Measurements from ENCODE around the gene ARHGEF38.

ARHGEF38 gene

DNA sequence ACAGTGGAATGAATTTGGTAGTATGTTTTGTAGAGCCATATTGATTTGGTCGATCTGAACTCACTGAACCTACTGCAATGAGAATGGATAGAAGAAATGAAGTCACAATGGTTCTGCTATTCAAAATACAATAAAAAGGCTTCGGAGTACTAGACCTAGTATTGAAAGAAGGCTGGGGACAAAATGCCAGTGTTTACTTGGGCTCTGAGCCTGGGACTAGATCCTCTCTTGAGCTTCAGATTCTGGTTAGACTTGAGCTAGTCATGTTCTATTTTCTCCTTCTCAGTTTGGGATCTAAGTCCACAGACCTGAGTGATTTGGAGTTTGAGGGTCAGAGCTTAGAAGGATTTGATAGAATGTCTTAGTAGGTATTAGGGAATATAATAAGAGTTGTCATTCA is 146.2 kb downstream of the ARHGEF38 start:
- H3K36me3 ChIP-seq (replicated peaks in 1 of 2; ENCODE audit: control insufficient read depth in 2 of 2, insufficient read depth in 2 of 2, low read length in 2 of 2): peaks cover 4 to 58% of the 10 kb centered on the region in 2 donors
- H3K9ac ChIP-seq (ENCODE audit: low read depth, low read length, poor library complexity): no peak overlapping the region
- WGBS, 2 donors (ENCODE audit: extremely low coverage in 2 of 2, insufficient read length in 2 of 2, insufficient replicate concordance in 1 of 2): no CpG with 5 or more reads among the region's 2 CpGs

DNA sequence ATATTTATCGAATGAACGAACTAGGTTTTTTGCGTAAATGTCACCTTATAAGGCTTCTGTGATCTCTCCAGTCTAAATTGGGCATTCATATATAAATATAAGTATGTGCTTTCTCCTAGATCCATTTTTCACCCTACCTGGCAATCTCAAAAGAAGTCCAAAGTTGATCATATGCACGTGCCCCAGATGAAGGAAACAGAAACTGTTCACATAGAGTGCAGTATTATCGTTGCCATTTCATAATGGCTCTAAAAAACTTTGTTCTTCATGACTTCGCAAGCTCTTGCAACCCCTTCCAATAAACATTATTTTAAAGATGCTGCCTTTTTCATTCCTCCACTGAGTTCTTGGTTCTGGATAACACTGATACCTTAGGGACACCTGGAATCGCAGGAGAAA is 155.4 kb downstream of the ARHGEF38 start:
- Histone ChIP-seq H2BK12ac (ENCODE audit: low read length) (no peak overlapping the region), H3K14ac (ENCODE audit: low read length) (no peak overlapping the region), H3K4ac (ENCODE audit: low read length) (no peak overlapping the region), H3K4me3 (ENCODE audit: low read length in 2 of 2) (peak overlapping the region; percentile 85 to 93), H2BK5ac (ENCODE audit: low read length) (no peak overlapping the region), H3K27ac (replicated peaks; ENCODE audit: low read length) (no peak overlapping the region), H2BK15ac (ENCODE audit: low read length) (no peak overlapping the region), H3K27me3 (ENCODE audit: control insufficient read depth in 3 of 3, insufficient read depth in 3 of 3, low read depth in 1 of 3, low read length in 3 of 3) (no peaks in the 10 kb centered on the region), H4K8ac (ENCODE audit: low read depth, low read length) (no peak overlapping the region), H4K91ac (ENCODE audit: low read depth, low read length, poor library complexity) (no peak overlapping the region), H3K4me2 (ENCODE audit: insufficient read depth, low read length, poor library complexity, severe bottlenecking) (peak overlapping the region; percentile 63), H3K18ac (ENCODE audit: low read length) (no peak overlapping the region), H3K4me1 (ENCODE audit: control insufficient read depth in 2 of 2, insufficient read depth in 1 of 2, low read depth in 1 of 2, low read length in 2 of 2) (peaks cover 0 to 3% of the 10 kb centered on the region in 2 donors), H3K79me1 (ENCODE audit: low read depth, low read length) (no peaks in the 10 kb centered on the region), H3K9me3 (replicated peaks in 1 of 2; ENCODE audit: control insufficient read depth in 2 of 2, insufficient read depth in 1 of 2, low read depth in 1 of 2, low read length in 2 of 2) (no peaks in the 10 kb centered on the region), H3K36me3 (replicated peaks in 1 of 2; ENCODE audit: control insufficient read depth in 2 of 2, insufficient read depth in 2 of 2, low read length in 2 of 2) (peaks cover 2 to 4% of the 10 kb centered on the region in 2 donors), H2BK120ac (ENCODE audit: low read depth, low read length) (no peak overlapping the region), H3K23ac (ENCODE audit: low read depth, low read length, poor library complexity) (no peak overlapping the region), H3K9ac (ENCODE audit: low read depth, low read length, poor library complexity) (no peak overlapping the region), H2AFZ (ENCODE audit: low read length) (peak overlapping the region; percentile 96), H2AK5ac (ENCODE audit: low read depth, low read length) (no peak overlapping the region)
- no peak for DNase-seq (ENCODE audit: low spot score)
- no CpG with 5 or more reads among the region's 7 CpGs for WGBS, 2 donors (ENCODE audit: extremely low coverage in 2 of 2, insufficient read length in 2 of 2, insufficient replicate concordance in 1 of 2)

More for the DNA sequence above, 146.2 kb downstream of the ARHGEF38 start:
- H3K27ac ChIP-seq (replicated peaks; ENCODE audit: low read length): no peak overlapping the region
- no peak overlapping the region for H3K4ac ChIP-seq (ENCODE audit: low read length)
- no peak overlapping the region for H4K8ac ChIP-seq (ENCODE audit: low read depth, low read length)
- H2BK15ac ChIP-seq (ENCODE audit: low read length): no peak overlapping the region
- H3K27me3 ChIP-seq (ENCODE audit: control insufficient read depth in 3 of 3, insufficient read depth in 3 of 3, low read depth in 1 of 3, low read length in 3 of 3): no peaks in the 10 kb centered on the region
- H2AK5ac ChIP-seq (ENCODE audit: low read depth, low read length): no peak overlapping the region
- H3K9me3 ChIP-seq (replicated peaks in 1 of 2; ENCODE audit: control insufficient read depth in 2 of 2, insufficient read depth in 1 of 2, low read depth in 1 of 2, low read length in 2 of 2): no peaks in the 10 kb centered on the region
- no peak overlapping the region for H4K91ac ChIP-seq (ENCODE audit: low read depth, low read length, poor library complexity)
- no peak overlapping the region for H3K14ac ChIP-seq (ENCODE audit: low read length)
- no peak overlapping the region for H3K23ac ChIP-seq (ENCODE audit: low read depth, low read length, poor library complexity)
- no peaks in the 10 kb centered on the region for H3K79me1 ChIP-seq (ENCODE audit: low read depth, low read length)
- H3K4me1 ChIP-seq (ENCODE audit: control insufficient read depth in 2 of 2, insufficient read depth in 1 of 2, low read depth in 1 of 2, low read length in 2 of 2): no peaks in the 10 kb centered on the region
- DNase-seq (ENCODE audit: low spot score): no peak
- H3K4me2 ChIP-seq (ENCODE audit: insufficient read depth, low read length, poor library complexity, severe bottlenecking): no peak overlapping the region
- no peak overlapping the region for H3K4me3 ChIP-seq (ENCODE audit: low read length in 2 of 2)
- H2AFZ ChIP-seq (ENCODE audit: low read length): no peak overlapping the region
- no peak overlapping the region for H2BK12ac ChIP-seq (ENCODE audit: low read length)
- no peak overlapping the region for H2BK120ac ChIP-seq (ENCODE audit: low read depth, low read length)
- no peak overlapping the region for H3K18ac ChIP-seq (ENCODE audit: low read length)
- no peak overlapping the region for H2BK5ac ChIP-seq (ENCODE audit: low read length)

DNA sequence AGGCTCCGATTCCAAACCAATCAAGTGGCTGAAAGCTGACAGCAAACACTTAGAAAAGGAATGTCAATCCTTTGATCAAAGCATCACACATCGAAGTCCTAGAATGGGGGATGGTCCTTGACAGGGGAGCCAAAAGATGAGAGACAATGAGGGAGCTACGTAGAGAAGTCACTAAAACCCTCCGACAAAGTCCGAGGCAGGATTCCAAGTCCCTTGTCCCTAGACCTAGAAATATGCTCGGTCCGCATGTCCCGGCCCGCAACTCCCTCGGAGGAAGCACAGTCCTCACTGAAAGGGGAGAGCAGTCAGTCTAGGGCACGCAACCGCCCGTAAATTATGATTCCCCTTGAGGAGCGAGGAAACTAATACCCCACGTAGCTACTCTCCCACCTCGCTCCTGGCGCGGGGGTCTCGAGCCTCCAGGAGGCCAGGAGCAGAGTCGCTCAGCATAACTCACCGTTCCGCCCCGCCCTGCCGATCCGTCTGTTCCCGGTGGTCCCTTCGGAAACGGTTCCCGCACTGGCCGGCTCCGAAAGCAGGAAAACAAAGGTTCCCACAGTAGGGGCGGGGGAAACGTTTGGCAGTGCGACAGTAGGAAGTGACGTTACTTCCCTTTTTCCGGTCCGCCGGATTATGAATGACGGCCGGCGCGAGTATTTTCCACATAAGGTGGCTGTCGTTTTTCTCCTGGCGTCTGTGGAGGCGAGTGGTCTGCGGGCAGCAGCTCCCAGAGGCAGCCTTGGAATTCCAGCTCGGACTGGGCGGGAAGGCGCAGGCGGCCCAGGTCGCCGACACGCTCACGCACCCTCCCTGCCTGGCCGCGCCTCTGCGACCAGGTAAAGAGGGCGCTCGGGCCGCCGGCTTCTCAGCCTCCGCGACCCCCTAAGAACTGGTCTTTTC is 156.0 kb downstream of the ARHGEF38 start, which contains the start of the genes GSTCD and INTS12:
Gene GSTCD, plus strand, starts transcription at position 604 of the 900 bp plus-strand sequence. CDS start 8,830 bp downstream, outside the sequence.
Gene INTS12, minus strand, starts transcription at position 509 of the 900 bp plus-strand sequence. CDS start 8,684 bp downstream, outside the sequence.
- H2BK5ac ChIP-seq (ENCODE audit: low read length): peak within 1 kb of the TSS; percentile 82
- H3K9me3 ChIP-seq (replicated peaks in 1 of 2; ENCODE audit: control insufficient read depth in 2 of 2, insufficient read depth in 1 of 2, low read depth in 1 of 2, low read length in 2 of 2): no peaks in the 10 kb centered on the region
- peak within 1 kb of the TSS; percentile 99 for H3K14ac ChIP-seq (ENCODE audit: low read length)
- peak within 1 kb of the TSS; percentile 58 for H2BK15ac ChIP-seq (ENCODE audit: low read length)
- WGBS, 2 donors (ENCODE audit: extremely low coverage in 2 of 2, insufficient read length in 2 of 2, insufficient replicate concordance in 1 of 2): no CpG with 5 or more reads among the region's 63 CpGs
- peak within 1 kb of the TSS; percentile 97 for H3K9ac ChIP-seq (ENCODE audit: low read depth, low read length, poor library complexity)
- peak within 1 kb of the TSS; percentile 85 to 93 for H3K4me3 ChIP-seq (ENCODE audit: low read length in 2 of 2)
- H3K79me1 ChIP-seq (ENCODE audit: low read depth, low read length): no peaks in the 10 kb centered on the region
- H3K27me3 ChIP-seq (ENCODE audit: control insufficient read depth in 3 of 3, insufficient read depth in 3 of 3, low read depth in 1 of 3, low read length in 3 of 3): no peaks in the 10 kb centered on the region
- H3K23ac ChIP-seq (ENCODE audit: low read depth, low read length, poor library complexity): peak within 1 kb of the TSS; percentile 97
- no peak within 1 kb of the TSS for H4K91ac ChIP-seq (ENCODE audit: low read depth, low read length, poor library complexity)
- H3K4me2 ChIP-seq (ENCODE audit: insufficient read depth, low read length, poor library complexity, severe bottlenecking): peak within 1 kb of the TSS; percentile 81
- H3K4ac ChIP-seq (ENCODE audit: low read length): no peak within 1 kb of the TSS
- peaks cover 0 to 3% of the 10 kb centered on the region in 2 donors for H3K4me1 ChIP-seq (ENCODE audit: control insufficient read depth in 2 of 2, insufficient read depth in 1 of 2, low read depth in 1 of 2, low read length in 2 of 2)
- peak within 1 kb of the TSS; percentile 22 for H2BK12ac ChIP-seq (ENCODE audit: low read length)
- H2AK5ac ChIP-seq (ENCODE audit: low read depth, low read length): peak within 1 kb of the TSS; percentile 7
- H2AFZ ChIP-seq (ENCODE audit: low read length): peak within 1 kb of the TSS; percentile 96
- H3K18ac ChIP-seq (ENCODE audit: low read length): peak within 1 kb of the TSS; percentile 99
- no peak within 1 kb of the TSS for H2BK120ac ChIP-seq (ENCODE audit: low read depth, low read length)
- peak within 1 kb of the TSS; percentile 92 for H3K27ac ChIP-seq (replicated peaks; ENCODE audit: low read length)
- H4K8ac ChIP-seq (ENCODE audit: low read depth, low read length): peak within 1 kb of the TSS; percentile 82
- peaks cover under 1% of the 10 kb centered on the region in 2 donors for H3K36me3 ChIP-seq (replicated peaks in 1 of 2; ENCODE audit: control insufficient read depth in 2 of 2, insufficient read depth in 2 of 2, low read length in 2 of 2)
- DNase-seq (ENCODE audit: low spot score): peak; percentile 92

DNA sequence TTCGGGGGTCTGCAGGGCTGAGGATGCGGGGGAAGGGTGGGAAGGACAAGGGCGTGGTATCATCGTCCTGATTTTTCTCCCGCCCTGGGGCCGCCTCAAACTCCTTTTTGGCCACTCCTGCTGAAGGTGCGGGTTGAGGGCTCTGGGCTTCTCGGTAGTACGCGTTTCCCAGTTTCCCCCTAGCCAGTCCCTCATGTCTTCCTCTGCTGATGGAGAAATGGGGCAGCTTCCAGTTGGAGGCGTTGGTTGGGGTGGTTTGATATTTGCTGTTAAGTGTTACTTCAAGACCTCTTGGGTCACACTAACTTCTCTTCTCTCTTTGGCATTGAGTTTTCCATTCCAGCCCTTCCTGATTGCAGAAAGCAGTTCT is 156.6 kb downstream of the ARHGEF38 start:
- Histone ChIP-seq H3K27me3 (ENCODE audit: control insufficient read depth in 3 of 3, insufficient read depth in 3 of 3, low read depth in 1 of 3, low read length in 3 of 3) (no peaks in the 10 kb centered on the region), H4K91ac (ENCODE audit: low read depth, low read length, poor library complexity) (no peak overlapping the region), H3K27ac (replicated peaks; ENCODE audit: low read length) (peak overlapping the region; percentile 92), H3K4me1 (ENCODE audit: control insufficient read depth in 2 of 2, insufficient read depth in 1 of 2, low read depth in 1 of 2, low read length in 2 of 2) (peaks cover 0 to 3% of the 10 kb centered on the region in 2 donors), H3K14ac (ENCODE audit: low read length) (no peak overlapping the region), H2BK5ac (ENCODE audit: low read length) (peak overlapping the region; percentile 82), H3K36me3 (replicated peaks in 1 of 2; ENCODE audit: control insufficient read depth in 2 of 2, insufficient read depth in 2 of 2, low read length in 2 of 2) (no peaks in the 10 kb centered on the region), H3K4ac (ENCODE audit: low read length) (no peak overlapping the region), H3K4me3 (ENCODE audit: low read length in 2 of 2) (peak overlapping the region; percentile 85 to 93), H4K8ac (ENCODE audit: low read depth, low read length) (peak overlapping the region; percentile 82), H3K9me3 (replicated peaks in 1 of 2; ENCODE audit: control insufficient read depth in 2 of 2, insufficient read depth in 1 of 2, low read depth in 1 of 2, low read length in 2 of 2) (no peaks in the 10 kb centered on the region), H2AK5ac (ENCODE audit: low read depth, low read length) (peak overlapping the region; percentile 7), H2AFZ (ENCODE audit: low read length) (peak overlapping the region; percentile 96), H3K79me1 (ENCODE audit: low read depth, low read length) (no peaks in the 10 kb centered on the region), H3K9ac (ENCODE audit: low read depth, low read length, poor library complexity) (peak overlapping the region; percentile 97), H3K18ac (ENCODE audit: low read length) (peak overlapping the region; percentile 99), H3K4me2 (ENCODE audit: insufficient read depth, low read length, poor library complexity, severe bottlenecking) (peak overlapping the region; percentile 81), H2BK120ac (ENCODE audit: low read depth, low read length) (no peak overlapping the region), H2BK15ac (ENCODE audit: low read length) (peak overlapping the region; percentile 58), H2BK12ac (ENCODE audit: low read length) (no peak overlapping the region), H3K23ac (ENCODE audit: low read depth, low read length, poor library complexity) (peak overlapping the region; percentile 97)
- no peak for DNase-seq (ENCODE audit: low spot score)
- WGBS, 2 donors (ENCODE audit: extremely low coverage in 2 of 2, insufficient read length in 2 of 2, insufficient replicate concordance in 1 of 2): no CpG with 5 or more reads among the region's 11 CpGs
